Fibroblast of skin of right biceps (primary cell): ENCODE measurements around the gene GGT5.
A peak's percentile ranks its signal among the peaks of the same experiment; 100 is the strongest.

Experiments used
- DNase-seq: peaks from one replicate; pipeline ENCODE4 v3.0.0-alpha.2; 2013

Gene GGT5

DNA sequence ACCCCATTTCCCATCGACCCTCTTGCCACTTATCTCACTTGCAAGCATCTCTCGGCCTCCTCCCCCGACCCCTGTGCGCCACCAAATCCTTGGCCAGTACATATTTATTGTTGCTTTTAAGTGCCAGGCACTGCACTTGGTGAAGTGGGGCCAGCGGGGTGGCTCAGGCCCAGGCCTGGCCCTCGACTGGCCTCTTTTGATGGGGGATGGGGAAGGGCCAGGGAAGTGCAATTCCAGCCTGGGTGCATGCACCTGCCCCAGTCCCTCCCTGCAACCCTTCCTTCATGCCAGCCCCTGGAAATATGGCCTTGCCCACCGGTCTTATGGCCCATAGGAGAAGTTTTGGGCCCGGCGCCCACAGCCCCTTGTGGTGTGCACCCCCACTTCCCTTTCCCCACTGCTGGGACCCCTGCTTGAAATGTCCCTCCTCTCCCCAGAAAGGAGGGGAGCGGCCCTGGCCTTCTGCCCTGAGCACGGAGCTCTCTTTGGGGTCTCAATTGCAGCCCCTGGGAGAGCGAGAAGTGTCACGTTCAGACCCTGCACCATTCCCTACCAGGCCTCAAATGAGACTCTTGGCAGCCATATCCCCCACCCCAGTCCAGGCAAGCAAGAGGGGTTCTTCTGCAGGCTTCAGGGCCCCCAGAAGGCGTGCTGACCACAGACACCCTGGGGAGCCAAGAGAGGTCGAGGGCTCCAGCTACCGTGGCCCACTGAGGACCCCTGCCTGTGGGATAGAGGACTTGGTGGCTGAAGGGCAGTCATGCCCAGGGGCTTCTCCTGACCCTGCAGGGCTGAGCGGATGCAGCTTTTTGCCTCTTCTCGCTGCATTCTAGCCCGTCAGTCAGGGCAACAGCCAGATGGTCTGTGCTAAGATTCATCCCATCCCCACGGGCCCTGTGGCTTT is 62.6 kb downstream of the GGT5 start:
- no peak for DNase-seq

DNA sequence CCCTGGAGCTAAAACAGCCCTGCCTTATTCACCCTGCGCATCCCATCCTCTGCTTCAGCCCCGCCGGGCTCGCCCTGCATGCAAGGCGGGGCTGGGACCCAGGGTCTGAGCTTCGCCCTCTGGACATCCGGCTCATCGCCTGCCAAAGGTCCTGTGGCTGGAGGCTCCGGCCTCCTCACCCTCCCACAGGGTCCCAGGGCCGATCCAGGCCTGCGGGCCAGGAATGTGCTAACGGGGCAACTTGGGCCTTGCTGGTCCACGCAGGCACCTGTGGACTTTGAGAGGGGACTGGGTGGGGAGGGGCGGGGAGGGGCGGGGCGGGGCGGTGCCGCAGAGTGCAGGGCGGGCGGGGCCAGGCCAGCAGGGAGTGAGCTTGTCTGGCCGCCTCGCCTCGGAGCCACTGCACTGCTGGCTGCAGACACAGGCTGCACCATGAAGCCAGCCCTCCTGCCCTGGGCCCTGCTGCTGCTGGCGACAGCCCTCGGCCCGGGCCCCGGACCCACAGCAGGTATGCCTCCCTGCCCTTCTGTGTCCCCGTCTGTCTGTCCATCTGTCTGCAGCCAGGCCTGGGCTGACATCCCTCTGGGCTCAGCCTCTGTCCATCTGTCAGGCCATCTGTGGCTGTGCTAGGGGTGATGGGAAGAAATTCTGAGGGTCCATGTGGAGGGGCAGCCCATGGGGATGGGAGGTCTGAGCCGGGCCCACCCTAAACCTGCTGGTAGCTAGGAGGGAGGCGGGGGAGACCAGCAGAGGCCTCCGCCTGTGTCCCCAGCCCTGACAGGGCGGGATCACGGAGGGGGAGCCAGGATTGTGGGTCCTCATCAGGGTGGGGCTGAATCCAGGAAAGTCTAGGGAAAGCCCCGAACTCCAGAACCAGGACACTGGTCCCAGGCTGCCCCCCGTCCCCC is 63.5 kb downstream of the GGT5 start, which contains the start of gene SUSD2:
Gene SUSD2 (plus strand): TSS at position 400 of the 908 bp plus-strand sequence. CDS start 33 bp downstream, at position 433.
- no peak for DNase-seq

DNA sequence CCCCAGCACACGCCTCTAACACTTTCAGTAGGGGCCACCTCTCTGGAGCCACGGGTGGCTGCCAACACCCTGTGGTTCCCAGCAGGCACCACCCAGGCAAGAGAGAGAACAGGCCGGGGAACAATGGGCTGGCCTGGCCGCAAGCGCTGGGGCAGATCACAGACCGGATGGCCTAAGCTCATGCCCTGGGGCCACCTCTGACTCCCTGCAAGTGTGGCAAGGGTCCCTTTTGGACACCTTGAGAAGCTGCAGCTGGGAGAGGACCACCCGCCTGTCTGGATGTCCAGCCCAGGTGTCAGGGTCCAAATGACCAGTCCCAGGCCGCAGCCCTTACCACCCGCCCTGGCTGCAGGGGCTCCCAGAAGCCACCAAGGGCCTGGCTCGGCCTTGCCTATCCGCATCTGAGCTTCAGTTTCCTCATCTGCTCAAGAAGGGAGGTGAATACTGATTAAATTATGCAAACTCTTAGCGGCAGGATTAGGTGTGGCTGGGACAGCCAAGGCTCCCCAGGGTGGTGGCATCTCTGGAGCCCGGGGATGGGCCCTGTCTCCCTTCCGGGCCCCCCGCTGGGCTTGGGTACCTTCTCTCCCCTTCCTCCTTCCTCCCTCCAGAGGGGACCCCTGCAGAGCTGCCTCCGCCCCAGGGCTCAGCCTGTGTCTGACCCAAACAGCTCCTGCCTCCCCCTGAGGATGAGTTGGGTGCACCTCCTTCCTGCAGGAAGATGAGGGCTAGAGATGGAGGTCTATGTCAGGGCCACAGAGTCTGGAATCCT is 64.4 kb downstream of the GGT5 start:
- DNase-seq: no peak

DNA sequence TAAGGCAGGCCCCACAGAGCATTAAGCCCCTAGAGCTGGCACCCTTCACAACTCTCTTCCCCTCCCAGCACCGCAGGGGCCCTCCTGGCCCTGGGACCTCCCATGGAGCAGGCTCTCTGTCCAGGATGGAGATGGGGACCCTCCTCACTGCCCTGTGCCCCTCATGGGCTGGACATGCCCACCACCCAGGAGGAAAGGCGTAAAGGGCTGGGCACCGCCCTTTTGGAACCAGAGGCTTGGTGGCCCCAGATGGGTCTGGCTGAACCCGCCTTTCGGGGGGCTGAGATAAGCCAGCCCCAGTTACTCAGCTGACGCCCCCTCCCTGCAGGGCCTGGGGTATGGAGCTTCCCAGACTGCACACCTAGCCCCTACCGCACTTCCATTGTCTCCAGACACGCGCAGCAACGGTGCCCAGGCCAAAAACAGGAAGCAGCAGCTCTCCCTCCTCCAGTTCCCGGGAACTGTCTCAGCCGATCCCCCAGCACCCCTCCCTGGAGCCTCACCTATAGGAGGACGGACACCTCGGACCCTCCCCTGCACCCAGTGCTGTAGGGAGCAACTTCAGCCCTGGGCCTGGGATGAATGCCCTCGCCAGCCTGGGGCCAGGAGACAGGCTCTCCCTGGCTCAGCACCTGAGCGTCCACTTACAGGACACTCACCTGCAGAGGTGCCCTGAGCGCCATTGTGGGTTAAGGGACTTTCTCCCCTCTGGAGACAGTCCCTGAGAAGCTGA is 65.2 kb downstream of the GGT5 start:
- no peak for DNase-seq

DNA sequence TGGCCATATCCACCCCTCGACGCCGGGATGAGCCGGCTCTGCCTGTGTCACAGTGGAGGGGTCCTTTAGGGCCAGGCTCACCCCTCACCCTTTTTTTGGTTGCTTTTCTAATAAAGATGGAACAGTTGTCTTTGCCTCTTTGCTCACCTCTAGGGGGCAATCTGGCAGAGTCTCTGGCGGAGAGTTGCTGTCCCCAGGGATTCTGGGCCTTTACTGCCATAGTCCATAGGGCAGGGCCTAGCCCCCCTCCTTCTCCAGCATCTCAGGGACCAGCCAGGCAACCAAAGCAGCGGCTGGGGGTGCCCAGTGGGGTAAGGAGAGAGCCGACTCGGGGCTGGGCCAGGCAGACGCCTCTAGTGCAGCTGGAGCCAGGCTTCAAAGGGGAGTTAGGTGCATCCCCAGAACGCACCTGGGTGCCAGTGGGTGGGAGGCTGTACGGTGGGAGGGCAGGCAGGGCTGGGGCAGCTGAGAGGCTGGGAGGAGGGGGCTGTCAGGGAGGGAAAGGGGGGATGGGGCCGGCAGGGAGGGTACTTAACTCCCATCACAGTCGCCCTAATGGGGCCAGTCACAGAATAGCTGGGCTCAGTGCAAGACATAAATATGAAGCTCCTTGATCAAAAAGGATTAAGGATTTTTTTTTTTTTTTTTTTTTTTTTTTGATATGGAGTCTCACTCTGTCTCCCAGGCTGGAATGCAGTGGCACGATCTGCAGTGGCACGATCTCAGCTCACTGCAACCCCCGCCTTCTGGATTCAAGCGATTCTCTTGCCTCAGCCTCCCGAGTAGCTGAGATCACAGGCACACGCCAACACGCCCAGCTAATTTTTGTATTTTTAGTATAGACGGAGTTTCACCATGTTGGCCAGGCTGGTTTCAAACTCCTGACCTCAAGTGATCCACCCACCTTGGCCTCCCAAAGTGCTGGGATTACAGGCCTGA is 66.1 kb downstream of the GGT5 start:
- peak; percentile 22 for DNase-seq

DNA sequence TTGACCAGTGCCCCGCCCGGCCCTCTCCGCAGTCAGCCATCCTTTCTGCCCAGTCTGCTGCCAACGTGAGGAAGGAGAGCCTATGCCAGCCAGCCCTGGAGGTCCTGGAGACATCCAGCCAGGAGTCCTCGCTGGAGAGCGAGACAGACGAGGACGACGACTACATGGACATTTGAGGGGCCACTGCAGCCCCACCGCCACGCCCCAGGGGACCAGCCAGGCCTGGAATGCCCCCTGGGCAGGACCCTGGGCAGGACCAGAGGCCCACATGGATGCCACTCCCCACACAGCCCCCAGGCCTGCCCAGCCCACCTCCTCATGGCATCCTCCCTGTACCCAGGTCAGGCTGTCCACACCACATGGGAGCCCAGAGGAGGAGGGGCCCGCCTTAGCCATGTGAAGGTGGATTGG is 66.9 kb downstream of the GGT5 start:
- DNase-seq: no peak

DNA sequence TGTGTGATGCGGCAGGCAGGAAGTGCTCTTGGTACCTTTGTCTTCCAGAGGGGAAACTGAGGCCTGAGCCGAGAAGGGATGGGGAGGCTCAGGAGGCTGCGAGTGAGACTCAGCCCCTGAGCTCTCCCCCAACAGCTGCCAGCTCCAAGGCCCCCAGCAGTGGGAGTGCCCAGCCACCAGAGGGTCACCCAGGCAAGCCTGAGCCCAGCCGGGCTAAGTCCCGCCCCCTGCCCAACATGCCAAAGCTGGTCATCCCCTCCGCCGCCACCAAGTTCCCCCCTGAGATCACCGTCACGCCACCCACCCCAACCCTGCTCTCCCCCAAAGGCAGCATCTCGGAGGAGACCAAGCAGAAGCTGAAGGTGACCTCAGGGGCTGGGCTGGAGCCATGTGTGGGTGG is 67.4 kb downstream of the GGT5 start:
- DNase-seq: no peak

DNA sequence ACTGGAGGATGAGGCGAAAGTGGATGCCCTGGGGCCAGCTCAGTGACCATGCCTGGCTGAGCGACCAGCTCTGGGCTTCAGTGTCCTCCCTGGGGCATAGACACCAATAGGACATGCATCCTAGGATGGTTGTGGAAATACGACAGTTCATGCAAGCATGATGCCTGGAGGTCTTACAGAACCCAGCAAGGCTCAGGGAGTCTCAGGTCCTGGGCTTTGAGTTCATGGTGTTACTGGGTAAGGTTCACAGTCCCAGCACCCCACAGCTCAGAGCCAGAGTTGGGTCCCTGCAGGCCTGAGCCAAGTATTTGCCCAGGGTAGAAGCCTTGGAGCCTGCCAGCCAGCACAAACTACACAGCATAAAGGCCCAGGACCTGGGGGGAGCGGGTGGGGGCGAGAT is 67.8 kb downstream of the GGT5 start:
- DNase-seq: no peak

DNA sequence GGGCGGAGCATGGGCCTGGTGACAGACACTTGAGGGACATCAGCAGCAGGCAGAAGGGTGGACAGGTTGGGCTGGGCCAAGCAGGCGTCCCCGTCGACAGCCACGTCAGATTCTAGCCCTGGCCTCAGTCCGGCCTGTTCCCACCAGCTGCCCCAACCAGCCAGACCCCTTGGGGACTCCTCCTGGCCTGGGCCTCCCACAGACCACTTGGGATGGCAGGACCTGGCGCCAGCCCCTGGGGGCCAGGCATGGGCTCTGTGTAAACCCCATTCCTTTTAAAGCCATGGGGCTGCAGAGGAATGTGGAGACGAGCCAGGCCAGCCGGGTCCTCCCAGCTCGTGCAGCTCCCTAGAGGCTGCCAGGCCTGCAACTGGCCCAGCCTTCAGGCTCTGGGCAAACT is 68.3 kb downstream of the GGT5 start:
- DNase-seq: no peak

DNA sequence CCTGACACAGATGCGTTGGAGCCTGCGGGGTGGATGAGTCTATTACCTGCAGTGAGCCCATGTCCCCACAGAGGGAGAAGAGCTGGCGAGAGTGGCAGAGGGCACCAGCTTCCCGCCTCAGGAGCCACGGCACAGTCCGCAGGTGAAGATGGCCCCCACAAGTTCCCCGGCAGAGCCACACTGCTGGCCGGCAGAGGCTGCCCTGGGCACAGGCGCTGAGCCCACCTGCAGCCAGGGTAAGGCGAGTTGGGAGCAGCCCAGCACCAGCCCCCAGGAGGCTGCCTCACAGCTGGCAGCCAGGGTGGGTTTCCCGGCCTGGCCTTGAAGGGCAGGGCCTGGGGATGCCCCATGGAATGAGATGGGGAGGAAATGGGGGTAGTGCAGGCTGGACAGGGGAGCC is 68.8 kb downstream of the GGT5 start:
- DNase-seq: no peak

DNA sequence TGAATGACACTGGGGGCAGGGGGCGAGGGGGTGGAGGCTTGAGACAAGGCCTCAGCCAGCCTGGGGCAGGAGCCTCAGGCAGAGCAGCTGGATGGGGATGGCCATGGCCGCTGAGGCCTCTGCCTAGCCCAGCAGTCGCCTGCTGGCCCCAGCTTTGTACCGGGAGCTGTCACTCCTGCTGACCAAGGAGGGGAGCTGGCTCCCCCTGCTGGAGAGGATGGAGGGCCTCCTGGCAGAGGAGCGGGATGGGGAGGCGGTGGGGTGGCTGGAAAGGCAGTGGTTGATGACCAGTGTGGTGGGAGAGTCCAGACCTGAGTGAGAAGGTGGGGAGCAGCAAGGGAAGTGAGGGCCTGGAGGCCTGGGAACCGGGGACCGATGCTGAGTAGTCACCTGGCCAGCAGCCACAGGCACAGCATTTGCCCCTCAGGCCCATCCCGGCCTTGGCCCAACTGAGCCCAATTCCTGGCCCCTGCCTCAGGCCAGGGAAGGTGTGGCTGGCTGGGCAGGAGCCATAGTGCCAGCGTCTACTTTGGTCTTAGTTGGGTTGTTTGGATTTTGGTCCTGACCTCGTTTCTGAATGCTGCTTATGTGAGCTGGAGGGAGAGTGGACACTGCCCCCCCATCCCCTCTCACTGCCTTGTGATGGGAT is 69.6 kb downstream of the GGT5 start:
- DNase-seq: peak; percentile 67

DNA sequence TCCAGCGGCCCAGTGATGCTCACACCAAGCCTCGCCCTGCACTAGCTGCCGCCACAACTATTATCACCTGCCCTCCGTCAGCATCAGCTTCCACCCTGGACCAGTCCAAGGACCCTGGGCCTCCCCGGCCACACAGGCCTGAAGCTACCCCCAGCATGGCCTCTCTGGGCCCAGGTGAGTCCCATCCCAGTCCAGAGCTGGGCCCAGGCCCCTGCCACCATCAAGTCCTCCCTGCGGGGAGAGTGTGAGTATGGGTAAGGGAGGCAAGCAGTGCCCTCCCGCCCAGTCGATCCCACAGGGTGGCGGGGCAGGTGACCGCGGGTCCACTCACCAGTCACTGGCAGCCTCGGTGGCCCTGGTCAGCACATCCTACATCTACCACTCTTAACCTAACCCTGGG is 73.1 kb downstream of the GGT5 start:
- DNase-seq: no peak

DNA sequence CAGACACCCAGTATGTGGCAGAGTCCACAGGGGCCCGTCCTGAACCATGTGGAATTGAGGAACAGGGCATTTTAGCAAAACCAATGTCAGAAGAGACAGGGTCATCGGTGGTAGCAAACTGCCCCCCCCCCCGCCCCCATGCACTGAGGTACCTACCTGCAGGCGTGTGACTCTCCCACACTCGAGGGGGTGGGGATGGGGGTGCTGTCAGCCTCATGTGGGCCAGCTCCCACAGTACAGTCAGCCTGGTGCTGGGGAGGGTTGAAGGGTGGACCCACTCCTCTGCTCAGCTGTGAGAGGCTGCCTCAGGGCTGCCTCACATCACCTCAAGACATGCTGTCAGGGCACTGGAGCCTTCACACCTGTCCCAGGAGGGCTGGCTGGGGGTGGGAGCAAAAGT is 74.2 kb downstream of the GGT5 start:
- no peak for DNase-seq

DNA sequence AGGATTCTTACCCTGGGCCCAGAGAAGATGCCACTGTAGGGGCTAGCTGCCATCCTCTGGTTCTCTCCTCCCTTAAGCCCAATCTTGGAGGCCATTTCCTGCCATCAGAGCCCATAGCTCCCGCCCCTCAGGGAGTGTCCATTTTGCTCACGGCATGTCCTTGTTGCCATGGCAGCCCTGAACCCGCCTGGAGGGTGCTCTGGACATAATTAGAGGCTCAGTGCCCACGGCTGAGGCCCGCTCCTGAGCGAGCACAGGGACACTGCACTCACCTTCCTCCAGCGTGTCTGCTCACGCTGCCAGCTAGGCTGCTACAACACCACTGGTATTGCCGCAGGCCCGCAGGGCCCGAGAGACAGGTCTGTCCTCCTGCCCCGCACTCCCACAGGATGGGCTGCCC is 74.7 kb downstream of the GGT5 start:
- no peak for DNase-seq
